Ovary (tissue), 3 donors: ENCODE data around the gene ATRN.

Experiments
- CTCF ChIP-seq, 3 donors: fragments of 450-650 bp in 2 of 3; fragments of 200-600 bp in 1 of 3; IDR thresholded peaks; one replicate each; pipeline versions ENCODE4 v1.5.1 to v1.8.0; 2016 to 2022; ENCODE audit warnings: antibody characterized with exemption in 3 of 3, mild to moderate bottlenecking in 1 of 3
- POLR2A ChIP-seq: fragments of 450-650 bp; IDR thresholded peaks from one replicate; pipeline ENCODE4 v1.6.1; 2017; ENCODE audit warnings: antibody characterized with exemption, mild to moderate bottlenecking, moderate library complexity
- donor health status: DM: no; HTN: no; CAD: no.

GRCh38 chr20:3436864-3437574 lies 33.8 kb upstream of the ATRN start:
- TF ChIP-seq POLR2A (no peak), CTCF (IDR thresholded peaks at IDR 0.05) (no peak)
